Effector memory CD4-positive, alpha-beta T cell (primary cell): Measurements from ENCODE around the gene MYH9.

Source experiments
- DNase-seq, 3 donors: peaks; one replicate each; pipeline ENCODE4 v3.0.0-alpha.2; 2020
- H3K27ac ChIP-seq: 2 replicates; pipeline ENCODE4 v1.7.0; 2013; ENCODE audit warnings: mild to moderate bottlenecking, low read length, moderate library complexity; ENCODE audit not compliant: insufficient read depth, poor library complexity, severe bottlenecking
- H3K27me3 ChIP-seq: replicated peaks from 2 replicates; pipeline ENCODE4 v1.7.0; 2013; ENCODE audit warnings: mild to moderate bottlenecking, low read length; ENCODE audit not compliant: insufficient read depth, control insufficient read depth, poor library complexity, severe bottlenecking
- H3K36me3 ChIP-seq: 2 replicates; pipeline ENCODE4 v1.7.0; 2013; ENCODE audit warnings: mild to moderate bottlenecking, low read length, moderate library complexity; ENCODE audit not compliant: control insufficient read depth, insufficient read depth
- H3K4me1 ChIP-seq: 2 replicates; pipeline ENCODE4 v1.7.0; 2013; ENCODE audit warnings: low read length, mild to moderate bottlenecking; ENCODE audit not compliant: control insufficient read depth, insufficient read depth, poor library complexity, severe bottlenecking
- H3K4me3 ChIP-seq: 2 replicates; pipeline ENCODE4 v1.7.0; 2013; ENCODE audit warnings: low read length, low read depth, mild to moderate bottlenecking; ENCODE audit not compliant: insufficient read depth, poor library complexity, severe bottlenecking
- H3K9me3 ChIP-seq: 2 replicates; pipeline ENCODE4 v1.7.0; 2013; ENCODE audit warnings: mild to moderate bottlenecking, low read length, moderate library complexity; ENCODE audit not compliant: control insufficient read depth

Gene MYH9

DNA sequence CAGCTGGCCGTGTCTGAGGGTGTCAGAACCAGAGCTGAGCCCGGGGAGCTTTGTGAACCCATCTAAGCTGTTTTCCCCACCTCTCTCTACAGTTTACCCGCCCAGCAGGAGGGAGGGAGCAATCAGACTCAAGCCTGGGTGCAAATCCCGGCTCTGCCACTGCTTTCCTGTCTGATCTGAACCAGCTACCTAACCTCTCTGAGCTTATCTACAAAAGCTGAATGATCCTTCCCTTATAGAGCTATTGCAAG, 148.7 kb downstream of the MYH9 start:
- H3K4me3 ChIP-seq, result peak overlapping the region; percentile 82
- H3K36me3 ChIP-seq, result peaks cover 19% of the 10 kb centered on the region
- no peaks in the 10 kb centered on the region for H3K9me3 ChIP-seq
- DNase-seq, result no peak
- peak overlapping the region; percentile 77 for H3K27ac ChIP-seq
- no peaks in the 10 kb centered on the region for H3K27me3 ChIP-seq
- peaks cover 23% of the 10 kb centered on the region for H3K4me1 ChIP-seq

DNA sequence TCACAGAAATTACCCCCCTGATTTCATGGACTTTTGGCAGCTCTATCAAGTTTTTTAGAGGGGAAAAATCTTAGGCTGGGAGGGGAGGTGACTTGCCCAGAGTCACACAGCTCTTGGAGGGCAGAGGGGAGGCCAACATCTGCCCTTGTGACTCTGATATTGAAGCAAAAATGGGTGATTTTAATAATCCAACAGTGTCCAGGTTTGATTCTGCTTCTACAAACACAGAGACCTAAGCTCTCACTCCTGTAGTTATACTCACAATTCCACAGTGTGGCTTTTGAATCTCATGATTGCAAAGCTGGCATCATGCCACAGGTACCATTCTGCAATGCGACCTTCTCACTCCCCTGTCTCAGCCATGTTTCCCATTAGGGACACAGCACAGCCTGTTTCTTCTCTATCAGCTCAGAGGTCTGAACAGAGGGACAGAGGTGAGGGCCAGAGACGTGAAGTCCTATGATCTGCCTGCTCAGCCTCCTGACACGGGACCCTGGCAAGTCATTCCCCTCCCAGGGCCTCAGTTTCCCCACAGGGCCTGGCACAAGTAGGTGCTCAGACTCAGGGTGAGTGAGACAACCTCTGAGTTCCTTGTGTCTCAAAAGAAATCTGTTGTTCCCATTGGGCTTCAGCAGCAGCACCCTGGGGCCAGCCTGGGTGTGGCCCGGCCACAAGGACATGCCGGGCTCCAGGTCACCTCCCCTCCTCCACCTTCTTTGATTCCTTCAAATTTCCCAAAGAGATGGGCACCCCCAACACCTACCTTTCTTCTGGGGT, 149.2 kb downstream of the MYH9 start:
- peak overlapping the region; percentile 77 for H3K27ac ChIP-seq
- H3K9me3 ChIP-seq, result no peaks in the 10 kb centered on the region
- H3K4me3 ChIP-seq, result peak overlapping the region; percentile 82
- H3K4me1 ChIP-seq, result peaks cover 23% of the 10 kb centered on the region
- no peak for DNase-seq
- H3K36me3 ChIP-seq, result peaks cover 20% of the 10 kb centered on the region
- no peaks in the 10 kb centered on the region for H3K27me3 ChIP-seq

DNA sequence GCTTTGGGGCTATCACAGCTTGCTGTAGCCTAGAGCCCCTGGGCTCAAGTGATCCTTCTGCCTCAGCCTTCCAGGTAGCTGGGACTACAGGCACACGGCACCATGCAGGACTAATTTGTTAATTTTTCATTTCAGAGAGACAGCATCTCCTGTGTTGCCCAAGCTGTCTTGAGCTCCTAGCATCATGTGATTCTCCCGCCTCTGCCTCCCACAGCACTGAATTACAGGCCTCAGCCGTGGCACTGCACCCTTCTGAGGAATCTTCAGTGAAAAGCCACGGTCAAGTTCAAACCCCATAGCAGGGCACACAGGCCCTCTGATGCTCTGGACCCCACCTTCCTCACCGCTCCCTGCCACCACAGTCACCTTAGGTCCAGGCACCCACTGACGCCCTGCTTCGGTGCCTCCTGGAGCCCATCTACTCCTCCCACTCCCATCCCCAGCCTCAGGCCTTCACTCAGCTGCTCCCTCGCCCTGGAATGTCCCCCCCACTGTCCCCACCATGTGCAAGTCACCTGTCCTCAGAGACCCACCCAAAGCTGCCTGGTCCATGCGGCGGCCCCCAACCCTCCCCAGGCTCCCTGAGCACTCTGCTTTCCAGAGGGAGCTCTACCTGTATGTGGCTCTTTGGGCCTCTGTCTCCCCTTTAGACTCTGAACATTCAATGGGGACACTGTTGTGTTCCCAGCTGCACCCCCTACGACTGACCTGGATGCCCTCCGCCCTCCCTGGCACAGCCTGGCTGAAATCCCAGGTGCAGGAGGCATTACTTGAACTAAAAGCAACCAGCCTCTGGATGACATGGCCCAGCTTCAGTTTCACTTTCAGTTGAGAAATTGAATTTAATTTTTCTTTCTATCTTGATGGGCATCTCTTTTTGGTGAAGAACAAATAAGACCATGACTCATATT, 150.1 kb downstream of the MYH9 start:
- peaks cover 23% of the 10 kb centered on the region for H3K4me1 ChIP-seq
- no peaks in the 10 kb centered on the region for H3K9me3 ChIP-seq
- no peak for DNase-seq
- peak overlapping the region; percentile 77 for H3K27ac ChIP-seq
- peaks cover 28% of the 10 kb centered on the region for H3K36me3 ChIP-seq
- H3K4me3 ChIP-seq, result peak overlapping the region; percentile 82
- H3K27me3 ChIP-seq, result no peaks in the 10 kb centered on the region

DNA sequence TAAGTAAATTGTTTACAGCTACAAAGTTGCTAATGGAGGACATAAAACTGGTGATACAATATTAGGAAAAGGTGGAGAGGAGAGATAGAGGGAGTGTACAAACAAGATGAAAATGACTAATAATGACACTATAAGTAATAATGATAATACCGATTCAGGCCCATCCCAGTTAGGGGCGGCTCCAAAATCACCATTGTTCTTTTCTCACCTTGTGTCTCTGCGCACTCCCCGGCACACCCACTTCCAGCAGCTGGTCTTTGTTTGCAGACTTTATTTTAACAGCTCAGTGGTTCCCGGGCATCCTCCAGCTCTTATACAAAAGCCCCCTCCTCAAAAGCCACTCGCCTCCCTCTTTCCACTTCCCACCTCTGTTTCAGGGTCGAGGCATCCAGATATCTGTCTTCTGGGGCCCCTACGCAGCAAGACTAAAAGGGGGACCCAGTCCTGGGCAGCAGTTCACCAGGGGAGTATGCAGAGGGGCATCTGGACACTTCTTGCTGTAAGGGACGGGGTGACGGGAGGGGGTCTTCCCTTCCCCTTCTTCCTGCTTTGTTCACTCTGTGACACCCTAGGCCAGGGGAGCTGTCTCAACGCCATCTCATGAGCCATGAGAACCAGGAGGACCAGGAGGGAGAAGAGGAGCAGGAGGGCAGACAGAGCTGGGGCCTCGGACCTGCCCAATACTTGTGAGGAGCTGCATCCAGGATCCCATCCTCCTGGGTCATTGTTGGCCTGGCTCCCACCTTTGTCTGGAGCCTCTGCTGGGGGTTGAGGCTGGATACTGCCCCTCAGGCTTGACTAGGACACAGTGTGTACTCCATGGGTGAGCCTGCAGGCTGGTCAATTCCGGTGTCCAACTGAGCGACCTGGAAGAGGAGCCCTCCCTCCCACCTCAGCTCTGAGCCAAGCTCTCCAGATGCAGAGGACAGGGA, 151.1 kb downstream of the MYH9 start:
- H3K27ac ChIP-seq, result peak overlapping the region; percentile 77

DNA sequence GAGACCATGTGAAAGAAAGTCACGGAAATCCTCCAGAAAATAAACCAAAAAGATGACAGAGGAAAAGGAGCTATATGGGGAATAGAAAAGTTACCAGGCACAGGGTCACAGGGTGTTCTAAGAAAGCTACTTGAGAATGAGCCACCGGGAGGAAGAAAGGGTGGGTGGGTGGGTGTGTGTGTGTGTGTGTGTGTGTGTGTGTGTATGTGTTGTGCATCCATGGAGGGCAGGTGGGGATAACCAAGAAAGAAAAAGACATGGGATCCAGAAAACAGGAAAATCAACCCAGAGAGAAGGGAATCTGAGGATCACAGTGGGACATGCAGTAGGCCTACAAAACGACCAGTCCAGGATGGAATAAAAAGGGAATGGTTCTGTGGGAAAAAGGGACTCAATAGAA, 152.2 kb downstream of the MYH9 start:
- no peak for DNase-seq
- H3K4me3 ChIP-seq, result no peak overlapping the region
- peaks cover 49% of the 10 kb centered on the region for H3K36me3 ChIP-seq
- no peak overlapping the region for H3K27ac ChIP-seq
- peaks cover 23% of the 10 kb centered on the region for H3K4me1 ChIP-seq
- H3K27me3 ChIP-seq, result no peaks in the 10 kb centered on the region
- no peaks in the 10 kb centered on the region for H3K9me3 ChIP-seq

More for the DNA sequence above, 151.1 kb downstream of the MYH9 start:
- H3K4me3 ChIP-seq, result no peak overlapping the region
- H3K9me3 ChIP-seq, result no peaks in the 10 kb centered on the region
- H3K27me3 ChIP-seq, result no peaks in the 10 kb centered on the region
- peaks cover 23% of the 10 kb centered on the region for H3K4me1 ChIP-seq
- peaks cover 39% of the 10 kb centered on the region for H3K36me3 ChIP-seq
- DNase-seq, result no peak

DNA sequence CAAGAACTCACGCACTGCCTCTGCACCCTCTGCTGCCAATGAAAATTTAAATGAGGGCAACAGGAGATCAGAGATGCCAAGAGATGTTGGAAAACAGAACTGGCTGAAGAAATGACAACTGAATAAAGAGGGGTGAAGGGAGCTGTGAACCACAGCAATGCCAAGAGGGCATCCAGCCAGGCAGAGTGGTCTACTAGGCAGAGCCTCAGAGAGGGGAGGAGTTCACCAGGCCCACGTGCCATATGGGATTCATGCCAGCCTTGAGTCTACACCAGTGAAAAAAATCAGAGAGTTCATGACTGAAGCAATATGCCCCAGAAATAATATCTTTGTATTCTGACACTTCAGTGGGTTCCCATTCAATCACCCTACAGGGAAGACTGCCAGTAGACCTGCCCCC, 152.8 kb downstream of the MYH9 start:
- Histone ChIP-seq H3K4me3 (no peak overlapping the region), H3K9me3 (no peaks in the 10 kb centered on the region), H3K36me3 (peaks cover 54% of the 10 kb centered on the region), H3K27ac (no peak overlapping the region), H3K27me3 (no peaks in the 10 kb centered on the region), H3K4me1 (peaks cover 22% of the 10 kb centered on the region)
- no peak for DNase-seq

DNA sequence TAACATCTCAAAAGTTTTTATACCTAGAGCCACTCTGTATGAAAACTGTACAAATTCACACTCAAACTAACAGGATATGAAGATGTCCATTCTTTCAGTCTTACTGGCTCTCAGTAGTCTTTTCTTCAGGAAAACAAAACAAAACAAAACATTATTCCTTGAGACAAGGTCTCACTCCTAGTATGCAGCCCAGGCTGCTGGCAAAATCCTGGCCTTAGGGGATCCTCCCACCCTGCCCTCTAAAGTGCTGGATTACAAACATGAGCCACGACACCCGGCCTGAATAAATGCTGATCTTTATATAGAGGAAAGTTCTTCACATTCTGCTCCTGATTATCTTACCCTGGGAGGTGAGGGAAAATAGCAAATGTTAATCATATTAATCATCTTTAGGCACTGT, 153.6 kb downstream of the MYH9 start:
- peaks cover 60% of the 10 kb centered on the region for H3K36me3 ChIP-seq
- no peaks in the 10 kb centered on the region for H3K9me3 ChIP-seq
- no peaks in the 10 kb centered on the region for H3K27me3 ChIP-seq
- DNase-seq, result no peak
- peaks cover 18% of the 10 kb centered on the region for H3K4me1 ChIP-seq
- H3K27ac ChIP-seq, result no peak overlapping the region
- H3K4me3 ChIP-seq, result no peak overlapping the region

DNA sequence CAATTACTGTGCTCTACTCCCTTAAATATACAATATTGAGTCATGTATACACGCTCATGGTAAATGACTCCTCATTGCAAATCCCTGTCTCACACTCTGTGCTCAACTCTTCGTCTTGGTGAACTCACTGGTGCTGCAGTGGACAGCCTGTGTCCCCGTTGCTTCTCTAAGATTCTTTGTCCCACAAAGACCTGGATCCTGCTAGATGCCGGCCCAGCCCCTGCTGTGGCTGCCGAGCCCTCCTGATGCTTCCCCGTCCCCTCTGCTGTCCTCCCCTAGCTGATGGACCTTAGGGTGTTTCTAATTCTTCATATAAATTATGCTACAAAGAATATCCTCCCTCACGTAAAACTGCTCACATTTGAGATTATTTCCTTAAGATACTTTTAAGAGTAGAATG, 154.0 kb downstream of the MYH9 start:
- Histone ChIP-seq H3K4me1 (peaks cover 18% of the 10 kb centered on the region), H3K36me3 (peaks cover 63% of the 10 kb centered on the region), H3K4me3 (no peak overlapping the region), H3K27me3 (no peaks in the 10 kb centered on the region), H3K9me3 (no peaks in the 10 kb centered on the region), H3K27ac (no peak overlapping the region)
- no peak for DNase-seq

DNA sequence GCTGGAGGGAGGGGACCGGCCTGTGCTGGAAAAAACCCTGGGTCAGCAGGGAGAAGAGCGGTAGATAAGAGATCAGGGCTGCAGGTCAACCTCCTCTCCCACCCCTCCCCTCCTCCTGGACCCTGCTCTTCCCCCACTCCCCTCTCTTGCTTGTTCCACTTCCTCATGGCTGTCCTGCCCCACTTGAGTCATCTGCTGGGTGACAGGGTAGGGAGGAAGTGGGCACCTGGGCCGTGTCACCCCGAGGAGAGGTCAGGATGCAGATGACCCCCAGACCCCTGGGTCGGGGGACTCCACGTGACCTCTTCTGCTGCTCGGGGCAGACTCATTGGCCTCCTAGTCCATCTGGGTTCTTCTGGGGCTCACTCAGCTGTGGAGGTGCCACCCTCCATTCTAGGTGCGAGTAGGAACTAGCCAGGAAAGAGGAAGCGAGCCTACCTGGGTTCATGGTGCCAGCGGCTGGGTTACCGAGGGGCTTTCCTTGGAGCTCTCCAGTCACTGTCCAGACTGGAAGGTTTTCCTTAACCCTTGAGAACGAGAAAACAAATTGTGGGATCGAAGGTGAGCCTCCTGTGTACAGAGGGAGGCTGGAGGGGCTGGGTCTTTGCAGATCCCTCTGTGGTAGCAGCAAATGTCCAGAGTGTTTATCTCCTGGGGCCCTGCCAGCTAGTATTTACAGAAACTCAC, 154.9 kb downstream of the MYH9 start:
- H3K27me3 ChIP-seq, result no peaks in the 10 kb centered on the region
- H3K4me1 ChIP-seq, result peaks cover 14% of the 10 kb centered on the region
- no peak for DNase-seq
- H3K4me3 ChIP-seq, result no peak overlapping the region
- no peaks in the 10 kb centered on the region for H3K9me3 ChIP-seq
- peaks cover 72% of the 10 kb centered on the region for H3K36me3 ChIP-seq
- no peak overlapping the region for H3K27ac ChIP-seq
